Upper lobe of left lung (tissue), 6 donors: ENCODE measurements around the gene CBX3. TPM values are rescaled to one million over a fixed set of nuclear protein-coding genes. Genes with fewer than 3 reads are reported as not detected.
A peak's percentile ranks its signal among the peaks of the same experiment; 100 is the strongest.
"Not testable (repeated sequence)": the region's sequence is repeated elsewhere in the genome, so short reads cannot be mapped to it uniquely, and the experiment has no call there.

Experiments
- ATAC-seq, 2 donors: fragments of 200-7000 bp; cut with Tn5 transposase; one replicate each; pipeline ENCODE4 v1.9.1; 2022; ENCODE audit warnings: mild to moderate bottlenecking in 2 of 2, moderate library complexity in 2 of 2; ENCODE audit not compliant: low FRiP score in 2 of 2
- DNase-seq, 2 donors: peaks; one replicate each; pipeline ENCODE4 v3.0.0-alpha.2; 2019 to 2020
- H3K27ac ChIP-seq, 4 donors: fragments of 200-600 bp; sonication (generic); one replicate each; pipeline ENCODE4 v1.5.1; 2016 to 2019
- H3K27me3 ChIP-seq, 4 donors: fragments of 200-600 bp; sonication (generic); one replicate each; pipeline ENCODE4 v1.5.1; 2017 to 2019
- H3K36me3 ChIP-seq, 4 donors: fragments of 200-600 bp; sonication (generic); one replicate each; pipeline ENCODE4 v1.5.1; 2016 to 2019
- H3K4me1 ChIP-seq, 4 donors: fragments of 200-600 bp; sonication (generic); one replicate each; pipeline ENCODE4 v1.5.1; 2018 to 2019
- H3K4me3 ChIP-seq, 4 donors: fragments of 200-600 bp; sonication (generic); one replicate each; pipeline ENCODE4 v1.5.1; 2017 to 2019; ENCODE audit warnings: mild to moderate bottlenecking in 2 of 4, moderate library complexity in 1 of 4
- H3K9me3 ChIP-seq, 4 donors: fragments of 200-600 bp; sonication (generic); one replicate each; pipeline ENCODE4 v1.5.1; 2018 to 2019
- CTCF ChIP-seq, 6 experiments: fragments of 450-650 bp in 4 of 6; fragments of 200-600 bp in 2 of 6; sonication (generic) in 2 of 6; IDR thresholded peaks; one replicate each; pipeline ENCODE4 v1.5.1; 2016 to 2019; ENCODE audit warnings: antibody characterized with exemption in 6 of 6
- EP300 ChIP-seq, 4 donors: sonication (generic); formaldehyde crosslinking; IDR thresholded peaks; one replicate each; pipeline ENCODE4 v1.5.1; 2017; ENCODE audit warnings: antibody characterized with exemption in 4 of 4, control low read depth in 2 of 4
- POLR2A ChIP-seq, 4 donors: fragments of 450-650 bp; IDR thresholded peaks; one replicate each; pipeline ENCODE4 v1.5.1; 2016 to 2017; ENCODE audit warnings: antibody characterized with exemption in 4 of 4, mild to moderate bottlenecking in 2 of 4
- POLR2AphosphoS5 ChIP-seq, 2 donors: sonication (generic); formaldehyde crosslinking; IDR thresholded peaks; one replicate each; pipeline ENCODE4 v1.5.1; 2017; ENCODE audit warnings: antibody characterized with exemption in 2 of 2
- WGBS, 2 donors: methylation state at CpG; one replicate each; pipeline ENCODE4 v1.1.5; 2017 to 2018; 5-methylcytosine and 5-hydroxymethylcytosine counted together
- total RNA-seq, 6 donors: library from RNA; depleted of rRNA in 4 of 6; stranded (reverse); fragments of >200 nt in 4 of 6; gene quantifications; one replicate each; pipeline versions ENCODE4 v1.1.0 to v1.2.1, GENCODE V29; 2016 to 2021
- donor health status: DM: no; HTN: no; CAD: no; lungs with moderate emphysema.
- donor health status: DM: no; HTN: yes; CAD: no; lungs with severe emphysema.

Gene CBX3
- total RNA-seq = 100 to 1,000 TPM in 2 of 6 donors, 10 to 100 TPM in 4; 59.0 to 116 (median 89.8) TPM

- H3K27me3 ChIP-seq = no peaks in the 10 kb centered on the region
- WGBS, 2 donors = 0% methylated on average over 5 to 21 of the region's 86 CpGs
- peak; percentile 87 to 96 for DNase-seq
- peak; percentile 81 to 84 for ATAC-seq
- H3K27ac ChIP-seq = peak within 1 kb of the TSS; percentile 99 to 100 (median 100)
- TF ChIP-seq CTCF (IDR thresholded peaks at IDR 0.05) (no peak), POLR2AphosphoS5 (IDR thresholded peaks at IDR 0.05) (peak; percentile 78 to 89), POLR2A (IDR thresholded peaks at IDR 0.05) (peak in 2 of 4 donors; percentile 81 to 83), EP300 (IDR thresholded peaks at IDR 0.05) (peak in 1 of 4 donors; percentile 32)
- peak within 1 kb of the TSS; percentile 86 to 95 (median 90) for H3K4me3 ChIP-seq
- H3K9me3 ChIP-seq = no peaks in the 10 kb centered on the region
- peaks cover 39 to 57% (median 44%) of the 10 kb centered on the region in 4 donors for H3K4me1 ChIP-seq
- H3K36me3 ChIP-seq = peaks cover 3 to 31% (median 12%) of the 10 kb centered on the region in 4 donors
Measured at GRCh38 chr7:26201247-26202018, at the start of gene CBX3. CBX3 (plus strand) TSS chr7:26201745; CDS start chr7:26202999, 1,254 bp downstream.

- Histone ChIP-seq H3K9me3 (no peaks in the 10 kb centered on the region), H3K27ac (peak within 1 kb of the TSS; percentile 40 to 84 (median 57)), H3K27me3 (peaks cover 0 to 9% (median 0%) of the 10 kb centered on the region in 4 donors), H3K4me1 (peaks cover 19 to 55% (median 32%) of the 10 kb centered on the region in 4 donors), H3K36me3 (no peaks in the 10 kb centered on the region), H3K4me3 (peak within 1 kb of the TSS; percentile 64 to 82 (median 76))
- DNase-seq (peak; percentile 92 to 97), ATAC-seq (peak; percentile 92 to 93)
- WGBS, 2 donors = 0 to 3% methylated on average over 1 to 17 of the region's 95 CpGs
- TF ChIP-seq POLR2AphosphoS5 (IDR thresholded peaks at IDR 0.05) (peak in 1 of 2 donors; percentile 30), EP300 (IDR thresholded peaks at IDR 0.05) (no peak), POLR2A (IDR thresholded peaks at IDR 0.05) (peak in 1 of 4 donors; percentile 67), CTCF (IDR thresholded peaks at IDR 0.05) (peak in 5 of 6 experiments; percentile 16 to 58 (median 21))
Measured at GRCh38 chr7:26151953-26152781, 49.4 kb upstream of the CBX3 start, which contains the start of gene NFE2L3. NFE2L3 (plus strand) TSS chr7:26152198; CDS start chr7:26152499, 301 bp downstream.

- Histone ChIP-seq H3K27ac (peak overlapping the region; percentile 1 to 69 (median 42)), H3K4me1 (peaks cover 19 to 56% (median 33%) of the 10 kb centered on the region in 4 donors), H3K4me3 (peak overlapping the region; percentile 64 to 82 (median 76))
- not testable (repeated sequence) for H3K9me3 ChIP-seq, H3K27me3 ChIP-seq, H3K36me3 ChIP-seq
- DNase-seq (peak in 1 of 2 donors; percentile 88), ATAC-seq (peak in 1 of 2 donors; percentile 34)
- 33% methylated on average over 1 to 4 of the region's 54 CpGs for WGBS, 2 donors
Measured at GRCh38 chr7:26152782-26153240, 48.7 kb upstream of the CBX3 start.

GRCh38 chr7:26153241-26153822 lies 48.2 kb upstream of the CBX3 start:
- peaks cover 0 to 9% (median 0%) of the 10 kb centered on the region in 4 donors for H3K27me3 ChIP-seq

More at GRCh38 chr7:26153241-26153822, 48.2 kb upstream of the CBX3 start:
- TF ChIP-seq POLR2AphosphoS5 (IDR thresholded peaks at IDR 0.05) = no peak
- Histone ChIP-seq H3K4me3 (peak overlapping the region in 3 of 4 donors; percentile 70 to 82 (median 81)), H3K9me3 (no peaks in the 10 kb centered on the region), H3K36me3 (no peaks in the 10 kb centered on the region), H3K4me1 (peaks cover 19 to 56% (median 33%) of the 10 kb centered on the region in 4 donors), H3K27ac (peak overlapping the region; percentile 40 to 69 (median 56))
- no peak for ATAC-seq
- WGBS, 2 donors = 27 to 41% methylated on average over 18 of the region's 18 CpGs
- no peak for DNase-seq
